HG03108 (cell line): ENCODE results near the gene GABBR2.

Experiments
- ATAC-seq: cut with Tn5 transposase; IDR thresholded peaks from one replicate; pipeline ENCODE4 v1.9.1; 2021; ENCODE audit warnings: moderate library complexity; ENCODE audit not compliant: unreplicated experiment

Gene GABBR2

DNA sequence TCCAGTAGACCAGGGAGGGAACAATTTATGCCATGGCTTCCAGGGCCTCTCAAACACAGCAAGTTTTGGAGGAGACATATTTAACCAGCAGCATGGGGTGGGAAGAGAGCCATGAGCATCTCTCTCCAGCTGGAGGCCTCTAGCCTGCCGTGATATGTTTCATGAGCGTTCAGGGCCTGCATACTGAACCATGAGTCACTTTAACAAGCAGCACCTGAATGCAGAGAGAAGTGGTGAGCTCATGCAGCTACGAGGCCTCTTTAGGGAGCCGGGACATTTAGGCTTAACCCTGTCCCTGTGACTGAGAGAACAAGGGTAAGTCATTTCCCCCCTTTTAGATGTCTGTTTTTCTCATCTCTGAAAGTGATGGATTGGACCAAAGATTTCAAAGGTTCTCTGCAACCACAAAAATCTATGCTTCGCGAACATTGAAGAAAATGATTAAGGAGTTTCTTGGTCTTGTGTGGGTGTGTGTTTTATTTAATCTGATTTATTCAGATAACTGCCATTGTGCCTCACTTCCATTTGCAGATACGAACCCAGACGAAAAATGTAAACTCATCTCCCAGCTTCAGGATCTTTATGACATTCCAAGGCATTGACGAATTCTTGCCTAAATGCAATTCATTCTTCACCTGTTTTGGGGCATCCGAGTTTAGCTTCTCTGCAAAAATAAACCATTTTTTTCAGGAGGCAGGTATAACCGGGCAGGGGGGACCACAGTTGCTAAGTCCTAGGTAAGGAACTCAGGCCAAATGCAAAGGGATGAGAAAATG lies 157.0 kb downstream of the GABBR2 start:
- no peak for ATAC-seq

DNA sequence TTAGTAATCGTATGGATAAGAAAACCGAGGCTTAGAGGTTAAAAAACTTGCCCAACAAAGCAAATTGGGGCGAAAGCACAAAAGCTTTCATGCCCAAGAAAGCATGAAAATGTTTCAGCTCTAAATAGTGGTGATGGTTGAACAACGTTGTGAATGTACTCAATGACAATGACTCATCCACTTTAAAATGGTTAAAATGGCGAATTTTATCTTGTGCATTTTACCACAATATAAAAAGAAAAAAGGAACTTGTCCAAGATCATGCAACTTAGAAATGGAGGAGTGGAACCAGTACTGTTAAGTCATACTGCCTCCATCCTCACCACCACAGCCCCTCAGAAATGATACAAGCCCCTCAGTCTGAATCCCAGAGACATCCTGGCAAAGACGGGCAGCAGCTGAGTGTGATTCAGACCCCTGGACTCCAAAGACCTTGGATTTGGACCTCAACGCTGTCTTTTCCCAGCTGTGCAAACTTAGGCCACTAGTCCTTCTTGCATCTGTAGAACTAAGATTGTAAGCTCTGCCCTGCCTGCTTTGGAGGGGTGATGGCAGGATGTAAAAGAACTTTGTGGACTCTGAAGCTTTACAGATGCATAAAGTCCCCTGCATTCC lies 158.4 kb downstream of the GABBR2 start:
- ATAC-seq, result no peak

DNA sequence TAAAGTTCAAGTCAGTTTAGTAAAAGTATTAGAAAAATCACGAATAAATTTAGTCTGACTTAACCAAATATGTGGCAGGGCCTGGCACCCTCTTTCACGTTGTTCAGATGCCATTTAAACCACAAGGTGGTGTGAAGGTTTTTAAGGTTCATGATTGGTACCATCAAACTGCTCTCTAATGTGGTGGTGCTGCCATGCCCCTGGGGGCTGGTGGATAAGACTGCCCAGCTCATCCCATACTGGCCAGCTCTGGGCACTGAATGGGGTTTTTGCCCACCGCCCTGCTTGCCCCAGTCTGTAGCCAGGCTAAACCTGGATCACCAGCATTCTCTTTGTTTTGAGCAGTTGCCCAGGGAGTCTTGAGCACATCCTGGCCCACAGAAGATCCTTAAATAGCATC lies 159.3 kb downstream of the GABBR2 start:
- ATAC-seq, result no peak

DNA sequence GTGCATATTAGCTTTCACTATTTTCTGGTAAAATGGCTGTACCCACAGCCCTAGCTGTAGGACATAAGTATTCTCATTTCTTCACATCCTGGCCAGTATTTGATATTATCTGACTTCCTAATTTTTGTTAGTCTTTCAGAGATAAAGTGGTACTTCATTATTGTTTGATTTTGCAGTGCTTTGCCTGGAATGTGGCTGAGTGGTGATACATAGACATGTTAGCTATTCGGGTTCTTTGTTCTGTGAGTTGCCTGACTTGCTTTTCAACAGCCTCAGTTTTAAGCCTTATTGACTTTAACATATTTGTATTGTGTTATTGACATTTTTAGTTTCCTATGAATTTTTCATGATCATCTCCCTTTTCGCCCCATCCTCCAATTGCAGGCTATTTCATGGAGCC lies 161.1 kb downstream of the GABBR2 start:
- no peak for ATAC-seq

DNA sequence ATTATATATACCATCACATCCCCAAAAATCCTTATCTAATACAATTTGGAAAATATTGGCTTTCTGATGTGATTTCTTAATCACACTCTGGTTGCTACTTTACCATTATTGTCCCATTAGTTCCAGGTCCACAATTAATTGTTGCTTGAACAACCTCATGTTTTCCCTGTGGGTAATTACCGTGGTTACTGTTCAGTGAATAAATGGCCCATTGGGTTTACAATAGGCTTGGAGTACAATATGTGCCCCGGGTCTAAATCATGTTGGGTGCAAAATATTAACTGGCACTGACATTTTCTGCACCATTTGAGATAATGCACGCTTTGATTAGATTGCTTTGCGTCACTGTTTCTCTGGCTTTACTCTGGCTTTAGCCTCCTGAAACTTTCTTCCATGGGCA lies 163.7 kb downstream of the GABBR2 start:
- ATAC-seq, result no peak

DNA sequence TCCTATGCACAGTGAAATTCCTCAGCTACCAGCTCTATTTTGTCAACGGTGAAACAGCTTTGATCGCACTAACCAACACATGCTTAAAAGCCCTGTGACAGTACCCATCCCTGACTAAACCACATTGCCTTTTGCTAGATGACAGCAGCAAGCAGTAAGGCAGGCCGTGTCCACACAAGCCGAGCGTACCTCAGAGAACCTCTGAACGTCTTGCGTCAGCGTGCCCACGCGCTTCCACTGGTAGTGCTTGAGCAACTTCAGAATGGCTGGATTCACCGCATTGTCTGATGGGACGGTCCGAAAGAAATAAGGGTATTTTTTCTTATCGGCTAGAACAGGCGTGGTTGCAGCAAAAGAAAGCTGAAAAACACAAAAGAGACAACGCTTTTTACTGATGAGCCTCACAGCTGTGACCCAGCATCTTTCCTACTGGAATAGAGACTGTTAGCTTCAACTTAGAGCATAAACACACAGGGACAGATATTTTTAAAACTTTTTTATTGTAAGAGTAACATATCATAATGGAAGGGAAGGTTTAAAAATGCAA lies 167.0 kb downstream of the GABBR2 start:
- no peak for ATAC-seq

DNA sequence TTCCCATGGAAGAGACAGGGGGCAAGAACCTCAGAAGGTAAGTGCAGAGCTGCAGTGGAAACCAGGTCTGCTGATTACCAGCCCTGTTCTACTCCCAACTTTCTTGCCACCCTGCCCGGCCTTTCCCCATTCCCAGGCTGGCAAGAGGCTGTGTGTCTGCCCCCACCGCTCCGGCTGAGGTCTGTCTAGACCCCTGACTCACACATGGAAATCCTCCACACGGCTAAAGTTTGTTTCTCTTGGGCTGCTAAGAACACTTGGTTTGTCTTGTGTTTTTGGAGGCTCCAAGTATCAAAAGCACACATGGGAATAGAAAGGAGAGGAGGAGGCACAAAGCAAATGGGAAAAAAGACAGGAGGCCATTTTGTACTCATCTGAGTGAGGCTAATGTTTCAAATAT lies 168.3 kb downstream of the GABBR2 start:
- no peak for ATAC-seq

DNA sequence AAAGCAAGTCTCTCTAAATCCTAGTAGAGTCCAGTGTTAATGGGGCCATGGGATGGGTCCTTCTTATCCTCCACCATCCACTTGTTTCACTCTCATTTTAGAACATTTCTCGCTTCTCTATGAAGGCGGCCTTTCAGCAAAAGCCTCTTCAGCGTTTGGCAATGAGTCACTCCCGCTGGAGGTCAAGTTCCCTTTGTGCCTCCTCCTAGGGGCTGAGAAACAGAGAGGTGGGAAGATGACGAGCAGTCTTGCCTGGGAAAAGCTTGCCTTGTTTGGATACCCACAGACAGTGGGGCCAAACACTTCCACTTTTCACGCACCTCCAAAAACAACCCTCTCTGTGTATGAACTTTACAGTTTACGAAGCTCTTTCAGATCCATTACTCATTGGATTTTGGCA lies 168.8 kb downstream of the GABBR2 start:
- no peak for ATAC-seq

DNA sequence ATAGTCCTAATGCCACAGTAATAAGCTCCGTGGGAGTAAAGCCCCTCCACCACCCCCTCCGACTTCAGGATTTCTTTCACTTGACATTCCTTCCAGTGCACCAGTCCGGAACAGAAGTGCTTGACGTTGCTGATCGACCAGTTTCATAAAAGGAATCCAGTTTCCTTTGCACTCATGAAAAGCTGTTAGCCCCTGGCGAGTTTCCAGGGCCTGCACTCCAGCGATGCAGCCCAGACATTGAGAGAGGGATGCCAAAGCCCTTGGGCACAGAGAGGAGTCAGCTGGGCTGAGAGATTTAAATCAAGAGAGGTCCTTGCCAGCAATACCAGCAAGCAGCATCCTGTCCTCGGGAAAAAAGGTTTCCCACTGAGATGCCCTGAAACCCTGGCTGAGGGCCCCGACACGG lies 170.1 kb downstream of the GABBR2 start:
- ATAC-seq, result no peak

DNA sequence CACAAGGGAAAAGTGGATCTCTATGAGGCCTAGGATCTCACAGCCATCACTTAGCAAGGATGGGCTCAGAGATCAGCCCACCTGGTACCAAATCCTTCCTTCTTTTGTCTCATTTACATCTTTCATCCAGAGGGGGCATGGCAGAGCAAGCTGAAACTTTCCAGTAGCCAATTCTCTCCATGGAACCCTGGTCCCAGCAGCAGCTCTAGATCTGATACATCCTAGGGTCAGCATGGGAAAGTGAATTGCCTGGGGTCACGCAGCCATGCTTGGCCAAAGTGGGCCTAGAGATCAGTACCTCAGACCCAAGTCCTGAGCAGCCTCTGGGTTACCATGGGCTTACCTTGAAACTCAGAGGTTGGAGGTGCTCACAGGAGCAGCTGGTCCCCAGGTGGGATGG lies 170.5 kb downstream of the GABBR2 start:
- no peak for ATAC-seq

DNA sequence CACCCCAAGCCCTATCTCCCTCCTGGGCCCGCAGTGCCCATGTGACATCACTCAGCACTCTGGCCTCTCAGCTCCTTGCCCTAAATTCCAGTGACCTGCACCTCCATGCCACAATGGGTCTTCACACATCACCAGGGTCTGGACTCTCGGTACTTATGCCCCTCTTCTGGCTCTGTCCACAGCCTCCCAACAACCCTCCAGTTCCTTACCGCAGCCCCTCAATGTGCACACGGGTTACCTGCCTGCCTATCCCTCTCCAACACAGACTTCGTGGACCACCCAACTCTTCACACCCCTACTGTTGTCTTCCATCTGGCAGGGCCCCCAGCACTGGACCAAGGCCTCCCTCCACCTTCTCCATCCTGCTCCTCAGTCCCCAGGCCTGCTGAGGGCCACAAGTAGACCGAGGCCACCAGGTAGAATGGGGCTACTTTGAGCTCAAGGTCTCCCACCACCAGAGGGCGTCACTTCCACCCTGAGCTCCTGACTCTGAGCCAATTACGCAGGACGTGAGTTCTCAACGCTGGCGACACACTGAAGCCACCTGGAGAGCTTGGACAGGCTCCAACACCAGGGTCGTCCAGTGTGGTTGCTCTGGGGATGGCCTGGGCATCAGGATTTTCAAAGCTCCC lies 172.1 kb downstream of the GABBR2 start:
- ATAC-seq, result no peak

DNA sequence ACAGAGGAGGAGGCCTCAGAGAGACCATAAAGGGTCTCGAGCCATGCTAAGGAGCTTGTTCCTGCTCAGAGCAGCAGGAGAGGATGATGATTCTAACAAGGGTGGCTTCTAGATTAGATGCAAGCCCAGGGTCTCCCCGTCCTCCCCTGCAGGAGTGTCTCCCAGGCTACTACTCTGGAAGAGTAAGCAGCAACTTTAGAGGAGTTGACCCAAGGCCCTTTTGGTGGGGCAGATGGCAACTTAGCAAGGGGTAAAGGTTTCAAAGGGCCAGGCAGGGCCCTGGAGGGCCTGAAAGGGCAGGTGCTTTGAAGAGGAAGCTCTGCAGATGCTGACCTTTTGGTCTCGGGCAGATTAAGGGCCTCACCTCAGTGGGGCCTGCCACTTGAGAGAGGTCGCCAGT lies 174.9 kb downstream of the GABBR2 start:
- ATAC-seq, result no peak

DNA sequence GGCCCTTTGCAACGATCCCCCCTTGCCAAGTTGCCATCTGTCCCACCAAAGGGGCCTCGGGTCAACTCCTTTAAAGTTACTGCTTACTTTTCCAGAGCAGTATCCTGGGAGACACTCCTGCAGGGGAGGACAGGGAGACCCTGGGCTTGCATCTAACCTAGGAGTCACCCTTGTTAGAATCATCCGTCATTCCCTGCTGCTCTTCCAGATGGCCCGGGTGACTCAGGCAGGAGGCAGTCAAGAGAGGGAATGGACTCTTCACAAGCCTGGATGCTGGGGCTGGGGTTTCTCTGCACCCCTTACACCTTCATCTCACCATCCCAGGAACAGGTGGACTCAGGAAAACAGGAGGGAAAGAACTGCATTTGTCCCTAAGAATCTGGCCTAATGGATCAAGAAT lies 175.6 kb downstream of the GABBR2 start:
- ATAC-seq, result no peak

DNA sequence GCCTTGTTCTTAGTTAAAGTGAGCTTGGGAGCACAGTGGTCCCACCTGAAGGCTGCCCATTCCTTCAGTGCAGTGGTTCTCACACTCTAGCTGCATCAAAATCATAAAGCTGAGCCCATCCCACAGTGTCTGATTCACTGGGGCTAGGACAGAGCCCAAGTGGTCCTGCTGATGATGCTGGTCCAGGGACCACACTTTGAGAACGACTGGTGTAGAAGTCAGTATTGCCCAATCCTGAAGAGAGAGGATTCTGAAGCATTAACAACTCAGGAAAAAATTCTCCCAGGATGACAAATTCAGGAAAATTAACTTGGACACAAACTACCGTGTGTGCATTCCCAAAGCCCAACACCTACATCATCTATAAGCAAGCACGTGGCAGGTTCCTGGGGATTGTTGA lies 176.2 kb downstream of the GABBR2 start:
- no peak for ATAC-seq

DNA sequence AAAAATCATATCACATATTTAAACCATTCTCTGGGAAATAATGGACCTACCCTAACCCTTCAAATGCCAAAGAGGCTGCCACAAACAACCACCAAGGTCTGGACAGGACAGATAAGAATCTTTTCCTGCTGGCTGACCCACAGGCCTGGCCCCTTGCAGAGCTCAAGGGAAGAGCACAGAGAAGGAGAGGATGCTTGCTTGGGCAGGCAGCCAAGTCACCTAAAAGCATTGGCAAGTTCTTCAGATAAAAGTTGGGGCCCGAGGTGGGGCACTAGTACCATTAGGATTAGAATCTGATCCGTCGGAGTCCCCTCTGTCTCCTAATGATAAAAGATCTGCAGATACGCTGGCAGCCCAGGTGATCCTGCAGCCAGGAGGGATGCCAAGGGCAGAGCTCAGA lies 176.6 kb downstream of the GABBR2 start:
- ATAC-seq, result no peak

DNA sequence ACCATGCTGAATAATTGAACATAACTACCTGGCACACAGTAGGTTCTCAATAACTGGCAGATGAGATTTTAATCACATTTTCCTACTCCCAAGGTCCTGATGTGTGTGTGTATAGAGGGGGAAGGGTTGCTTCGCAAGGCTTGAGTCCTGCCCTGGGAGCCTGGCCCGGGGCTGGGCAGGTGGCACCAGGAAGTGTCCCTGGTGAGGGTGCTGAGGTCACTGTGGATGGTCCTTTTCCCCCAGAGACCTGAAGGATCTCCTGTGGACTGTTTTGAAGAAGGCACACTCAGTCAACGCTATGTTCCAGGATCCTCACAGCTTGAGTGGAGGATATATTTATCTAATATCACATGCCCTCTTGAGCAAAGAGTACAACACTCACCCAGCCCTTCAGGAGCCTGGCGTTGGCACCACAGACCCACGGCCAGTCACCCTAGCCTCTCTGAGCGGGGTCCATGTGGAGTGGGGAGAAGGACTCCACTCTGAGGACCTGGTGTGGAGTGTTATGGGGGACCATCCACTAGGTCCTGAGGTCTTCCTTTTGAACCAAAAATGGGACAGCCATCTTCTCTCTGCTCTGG lies 177.8 kb downstream of the GABBR2 start:
- ATAC-seq, result no peak

DNA sequence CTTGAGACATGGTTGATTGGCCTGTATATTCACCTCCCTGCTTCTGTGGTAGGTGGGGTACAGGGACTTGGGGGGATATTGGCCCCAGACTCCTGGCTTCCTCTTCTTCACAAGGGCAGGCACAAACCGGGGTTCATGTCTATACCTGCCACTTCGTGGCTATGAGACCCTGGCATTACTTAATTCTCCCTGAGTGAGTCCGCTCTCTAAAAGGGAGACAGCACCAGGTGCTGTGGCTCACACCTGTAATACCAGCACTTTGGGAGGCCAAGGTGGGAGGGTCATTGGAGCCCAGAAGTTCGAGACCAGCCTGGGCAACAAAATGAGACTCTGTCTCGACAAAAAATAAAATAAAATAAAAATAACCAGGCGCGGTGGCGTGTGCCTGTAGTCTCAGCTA lies 178.5 kb downstream of the GABBR2 start:
- no peak for ATAC-seq

DNA sequence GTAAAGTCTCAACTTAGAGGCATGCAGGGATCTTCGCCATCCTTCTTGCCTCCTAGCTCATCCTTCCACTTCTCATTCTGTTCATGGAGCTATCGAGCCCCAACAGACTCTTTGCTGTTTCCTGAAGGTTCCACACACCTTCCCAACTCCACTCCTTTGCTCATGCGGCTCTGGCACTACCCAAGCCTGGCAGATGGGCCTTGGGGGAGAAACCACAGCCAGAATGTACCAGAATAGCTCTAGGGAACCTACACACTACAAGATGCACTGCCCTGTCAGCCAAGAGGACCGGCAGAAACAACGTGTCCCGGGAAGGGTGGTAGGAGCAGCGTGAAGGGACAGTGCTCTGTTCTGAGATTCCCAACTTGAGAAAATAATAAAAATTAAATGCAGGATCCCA lies 178.9 kb downstream of the GABBR2 start:
- no peak for ATAC-seq

DNA sequence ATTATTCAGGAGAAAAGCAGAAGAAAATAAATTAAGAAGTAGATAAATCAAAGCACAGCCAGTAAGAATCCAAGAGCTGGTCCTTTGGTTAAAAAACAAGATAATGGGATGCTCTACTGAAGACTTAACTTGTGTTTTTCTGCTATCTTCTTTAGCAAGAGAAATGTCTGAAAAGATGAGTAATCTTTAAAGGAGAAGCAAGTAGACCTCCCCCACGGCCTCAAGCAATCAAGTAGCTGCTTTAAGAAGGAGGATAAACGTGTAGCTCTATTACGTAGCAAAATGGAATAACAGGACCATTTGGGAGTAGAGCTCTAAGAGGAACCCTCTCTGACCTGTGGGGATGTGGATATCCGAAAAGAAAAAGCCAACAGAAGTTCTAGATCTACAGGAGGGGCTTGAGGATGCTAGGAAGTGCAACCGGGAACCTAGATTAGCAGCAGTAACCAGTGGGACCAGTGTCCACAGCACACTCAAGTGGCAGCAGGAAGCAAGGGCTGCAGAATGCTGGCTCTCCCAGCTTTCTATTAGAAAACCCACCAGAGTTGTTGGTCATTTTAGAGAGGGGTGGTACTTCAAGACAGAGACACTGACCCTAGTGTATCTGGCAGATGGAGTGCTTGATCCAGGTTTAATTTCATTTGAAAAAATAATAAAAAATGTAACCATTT lies 185.4 kb downstream of the GABBR2 start:
- no peak for ATAC-seq

DNA sequence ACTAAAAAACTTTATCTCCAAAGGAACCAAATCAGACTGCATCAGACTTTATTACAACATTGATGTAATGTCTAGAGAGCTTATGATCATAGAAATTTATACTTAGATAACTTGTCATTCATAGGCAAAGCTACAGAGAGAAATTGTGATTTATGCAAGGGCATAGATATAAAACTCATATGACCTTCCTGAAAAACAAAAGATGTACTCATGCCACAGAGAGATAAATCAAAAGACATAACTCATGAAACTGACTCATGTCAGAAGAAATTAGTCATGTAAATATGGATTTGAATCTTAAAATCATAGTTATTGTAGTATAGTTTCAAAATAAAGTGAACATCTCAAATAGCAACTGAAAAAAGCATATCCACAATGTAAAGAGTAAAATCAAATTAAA lies 186.2 kb downstream of the GABBR2 start:
- no peak for ATAC-seq

DNA sequence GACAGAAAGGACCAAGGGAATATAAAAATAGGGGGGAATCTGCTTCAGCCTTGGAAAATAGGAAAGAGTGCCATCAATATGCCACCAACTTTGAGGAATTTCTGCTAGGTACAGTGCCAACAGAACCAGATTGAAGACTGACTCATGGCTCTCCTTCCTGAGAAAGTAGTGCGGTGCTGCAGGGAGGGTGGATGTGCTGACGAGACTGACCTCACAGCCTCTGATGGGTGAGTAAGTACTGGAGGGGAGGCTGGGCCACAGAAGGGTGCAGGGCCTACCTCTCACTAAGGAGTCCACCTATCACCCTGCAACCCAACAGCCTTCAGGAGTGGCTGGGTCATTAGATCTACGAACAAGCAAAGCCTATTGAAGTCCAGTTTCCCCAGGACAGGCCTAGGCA lies 187.6 kb downstream of the GABBR2 start:
- ATAC-seq, result no peak
